Ectodermal cell (in vitro differentiated cells): ENCODE measurements around the gene NSMCE4A.
"Not testable (repeated sequence)": the region's sequence is repeated elsewhere in the genome, so short reads cannot be mapped to it uniquely, and the experiment has no call there.

Experiments
- H3K27ac ChIP-seq: 2 replicates; pipeline ENCODE4 v1.7.0; 2013; ENCODE audit warnings: mild to moderate bottlenecking, low read depth, low read length; ENCODE audit not compliant: insufficient read depth, poor library complexity, severe bottlenecking
- H3K27me3 ChIP-seq: 2 replicates; pipeline ENCODE4 v1.7.0; 2013; ENCODE audit warnings: mild to moderate bottlenecking, low read length; ENCODE audit not compliant: insufficient read depth, control insufficient read depth, poor library complexity, severe bottlenecking
- H3K36me3 ChIP-seq: one replicate; pipeline ENCODE4 v1.7.0; 2013; ENCODE audit warnings: low read length; ENCODE audit not compliant: control insufficient read depth, insufficient read depth
- H3K4me1 ChIP-seq: one replicate; pipeline ENCODE4 v1.7.0; 2013; ENCODE audit warnings: low read length; ENCODE audit not compliant: control insufficient read depth, insufficient read depth
- H3K4me3 ChIP-seq: 2 replicates; pipeline ENCODE4 v1.7.0; 2013; ENCODE audit warnings: low read depth, low read length, control low read depth; ENCODE audit not compliant: insufficient read depth
- H3K9me3 ChIP-seq: 2 replicates; pipeline ENCODE4 v1.7.0; 2013; ENCODE audit warnings: mild to moderate bottlenecking, low read length, moderate library complexity; ENCODE audit not compliant: control insufficient read depth
- WGBS, 2 experiments: methylation state at CpG; one replicate each; pipeline ENCODE4 v1.1.7; 2013; ENCODE audit warnings: missing lambda C conversion rate in 2 of 2; 5-methylcytosine and 5-hydroxymethylcytosine counted together

The NSMCE4A gene

GRCh38 chr10:121942749-121943416, 32.1 kb downstream of the NSMCE4A start:
- Histone ChIP-seq H3K36me3 (no peaks in the 10 kb centered on the region), H3K4me3 (no peak overlapping the region), H3K4me1 (no peaks in the 10 kb centered on the region), H3K27me3 (no peaks in the 10 kb centered on the region), H3K27ac (no peak overlapping the region), H3K9me3 (no peaks in the 10 kb centered on the region)
- WGBS, 2 experiments = 78 to 100% methylated on average over 1 of the region's 2 CpGs

- no peaks in the 10 kb centered on the region for H3K36me3 ChIP-seq
- no peaks in the 10 kb centered on the region for H3K9me3 ChIP-seq
- no peak overlapping the region for H3K4me3 ChIP-seq
- H3K27ac ChIP-seq = no peak overlapping the region
- WGBS, 2 experiments = 91 to 95% methylated on average over 3 of the region's 3 CpGs
- no peaks in the 10 kb centered on the region for H3K27me3 ChIP-seq
- no peaks in the 10 kb centered on the region for H3K4me1 ChIP-seq
These were observed 33.5 kb downstream of the NSMCE4A start for GRCh38 chr10:121941532-121941931.

- Histone ChIP-seq H3K27me3 (no peaks in the 10 kb centered on the region), H3K36me3 (no peaks in the 10 kb centered on the region), H3K4me1 (no peaks in the 10 kb centered on the region), H3K4me3 (no peak overlapping the region), H3K9me3 (no peaks in the 10 kb centered on the region), H3K27ac (no peak overlapping the region)
- whole genome bisulfite sequencing, 2 experiments = 86 to 95% methylated on average over 2 of the region's 2 CpGs
These were observed 38.7 kb downstream of the NSMCE4A start for GRCh38 chr10:121936295-121936694.

GRCh38 chr10:121935702-121936101, 39.3 kb downstream of the NSMCE4A start:
- Histone ChIP-seq H3K9me3 (no peaks in the 10 kb centered on the region), H3K4me3 (no peak overlapping the region), H3K27ac (no peak overlapping the region), H3K36me3 (no peaks in the 10 kb centered on the region), H3K4me1 (no peaks in the 10 kb centered on the region), H3K27me3 (no peaks in the 10 kb centered on the region)
- 90 to 95% methylated on average over 7 of the region's 7 CpGs for WGBS, 2 experiments

GRCh38 chr10:121930268-121931085, 44.5 kb downstream of the NSMCE4A start:
- H3K4me1 ChIP-seq, H3K4me3 ChIP-seq, H3K27ac ChIP-seq, H3K27me3 ChIP-seq, H3K9me3 ChIP-seq, H3K36me3 ChIP-seq: not testable (repeated sequence)
- WGBS, 2 experiments = 86 to 88% methylated on average over 11 of the region's 11 CpGs

- H3K36me3 ChIP-seq, H3K4me1 ChIP-seq, H3K27me3 ChIP-seq, H3K27ac ChIP-seq, H3K4me3 ChIP-seq, H3K9me3 ChIP-seq: not testable (repeated sequence)
- 94 to 95% methylated on average over 14 of the region's 14 CpGs for WGBS, 2 experiments
These were observed 45.3 kb downstream of the NSMCE4A start for GRCh38 chr10:121929585-121930267.

- peak overlapping the region; percentile 66 for H3K4me3 ChIP-seq
- H3K9me3 ChIP-seq = no peaks in the 10 kb centered on the region
- 15 to 18% methylated on average over 20 of the region's 20 CpGs for WGBS, 2 experiments
- no peaks in the 10 kb centered on the region for H3K27me3 ChIP-seq
- H3K4me1 ChIP-seq = peaks cover 7% of the 10 kb centered on the region
- H3K36me3 ChIP-seq = no peaks in the 10 kb centered on the region
- H3K27ac ChIP-seq = peak overlapping the region; percentile 96
These were observed 46.5 kb downstream of the NSMCE4A start for GRCh38 chr10:121928528-121928884.

- no peaks in the 10 kb centered on the region for H3K9me3 ChIP-seq
- WGBS, 2 experiments = 0% methylated on average over 87 of the region's 87 CpGs
- peak within 1 kb of the TSS; percentile 96 for H3K27ac ChIP-seq
- H3K36me3 ChIP-seq = no peaks in the 10 kb centered on the region
- H3K4me3 ChIP-seq = peak within 1 kb of the TSS; percentile 66
- peaks cover 7% of the 10 kb centered on the region for H3K4me1 ChIP-seq
- H3K27me3 ChIP-seq = no peaks in the 10 kb centered on the region
These were observed 47.0 kb downstream of the NSMCE4A start, which contains the start of gene ATE1 for GRCh38 chr10:121927841-121928527. TSS of gene ATE1 (minus strand) at chr10:121928031. CDS start at chr10:121927949, 82 bp downstream.

- H3K4me3 ChIP-seq = peak overlapping the region; percentile 66
- no peaks in the 10 kb centered on the region for H3K9me3 ChIP-seq
- H3K27me3 ChIP-seq = no peaks in the 10 kb centered on the region
- peaks cover 12% of the 10 kb centered on the region for H3K4me1 ChIP-seq
- H3K27ac ChIP-seq = peak overlapping the region; percentile 86
- WGBS, 2 experiments = 0% methylated on average over 48 of the region's 48 CpGs
- no peaks in the 10 kb centered on the region for H3K36me3 ChIP-seq
These were observed 47.6 kb downstream of the NSMCE4A start for GRCh38 chr10:121927318-121927840.
